Measurements from ENCODE around the gene RADIL.

RADIL gene

GRCh38 chr7:4885317-4885807, 1.8 kb upstream of the RADIL start:
- no peak for DNase-seq (ENCODE audit: insufficient read length, low spot score)
- FAIRE-seq, result no peak

GRCh38 chr7:4884164-4884563, 648 bp upstream of the RADIL start:
- DNase-seq (ENCODE audit: insufficient read length, low spot score) (no peak), FAIRE-seq (no peak)

GRCh38 chr7:4883033-4883371, 514 bp downstream of the RADIL start:
- FAIRE-seq (no peak), DNase-seq (ENCODE audit: insufficient read length, low spot score) (no peak)

DNA sequence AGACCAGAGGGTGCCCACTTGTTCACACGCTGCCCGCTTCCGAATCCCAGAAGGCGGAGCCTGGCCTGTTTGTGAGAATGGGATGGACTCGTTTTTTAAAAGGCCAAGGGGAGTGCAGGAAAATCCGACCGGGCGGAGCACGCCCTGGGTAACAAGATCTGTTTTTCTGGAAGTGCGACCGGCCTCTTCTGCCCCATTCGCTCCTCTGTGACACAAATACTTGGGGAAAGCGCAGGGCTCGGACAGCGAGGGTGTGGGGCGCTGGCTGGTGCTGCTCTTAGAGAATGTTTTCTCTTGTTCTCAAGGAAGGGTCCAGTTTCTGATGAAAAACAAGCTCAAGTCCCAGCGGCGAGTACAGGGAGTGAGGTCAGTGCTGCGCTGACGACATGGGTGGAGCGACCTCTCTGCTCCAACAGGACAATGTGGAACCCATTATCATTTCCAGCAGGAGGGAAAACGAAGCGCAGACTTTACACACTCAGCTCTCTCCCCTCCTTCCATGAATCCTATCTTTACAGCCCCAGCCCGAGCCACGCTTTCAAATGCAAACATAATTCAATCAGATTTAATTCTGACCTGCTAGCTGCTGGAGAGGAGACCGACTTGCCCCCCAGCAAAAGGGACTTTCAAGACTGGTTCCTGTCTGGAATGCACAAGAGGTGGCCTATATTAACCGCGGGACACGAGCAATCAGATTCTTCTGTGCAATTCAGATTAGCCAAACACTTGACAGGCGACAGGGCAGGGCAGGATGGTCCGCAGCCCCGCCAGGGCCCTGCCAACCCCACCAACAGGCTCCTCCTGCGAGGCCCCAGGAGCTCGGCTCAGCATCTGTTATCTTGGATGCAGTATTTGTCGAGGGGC, 1.1 kb downstream of the RADIL start:
- no peak for DNase-seq (ENCODE audit: insufficient read length, low spot score)
- FAIRE-seq, result peak; percentile 14

DNA sequence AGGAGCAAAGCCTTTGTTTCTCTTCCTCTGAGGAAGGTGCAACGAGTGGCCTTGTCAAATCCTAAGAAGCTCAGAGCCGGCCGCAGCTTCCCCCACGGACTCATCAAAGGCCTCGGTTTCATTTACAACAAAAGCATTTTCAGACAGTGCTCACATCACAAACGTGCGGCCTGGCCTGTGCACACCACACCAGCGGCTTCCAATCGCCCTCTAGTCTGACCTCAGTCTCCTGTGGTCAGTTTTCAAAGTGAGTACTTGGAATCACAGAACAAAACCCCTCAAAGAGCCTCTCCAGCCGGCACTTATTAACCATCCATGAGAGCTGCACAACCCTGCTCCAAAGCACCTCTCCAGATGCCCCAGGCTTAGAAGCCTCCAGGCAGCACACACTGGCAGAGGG, 3.3 kb downstream of the RADIL start:
- DNase-seq (ENCODE audit: insufficient read length, low spot score) (no peak), FAIRE-seq (no peak)

GRCh38 chr7:4879396-4880081, 4.0 kb downstream of the RADIL start:
- no peak for FAIRE-seq
- DNase-seq (ENCODE audit: insufficient read length, low spot score), result no peak

GRCh38 chr7:4878336-4879335, 4.9 kb downstream of the RADIL start:
- FAIRE-seq, result no peak
- DNase-seq (ENCODE audit: insufficient read length, low spot score), result no peak

- FAIRE-seq (no peak), DNase-seq (ENCODE audit: insufficient read length, low spot score) (no peak)
Observed at GRCh38 chr7:4876586-4876985, 6.9 kb downstream of the RADIL start.

- DNase-seq (ENCODE audit: insufficient read length, low spot score) (no peak), FAIRE-seq (no peak)
Observed at GRCh38 chr7:4875391-4875790, 8.1 kb downstream of the RADIL start.

- FAIRE-seq (no peak), DNase-seq (ENCODE audit: insufficient read length, low spot score) (no peak)
Observed at GRCh38 chr7:4873071-4873944, 10.2 kb downstream of the RADIL start.

DNA sequence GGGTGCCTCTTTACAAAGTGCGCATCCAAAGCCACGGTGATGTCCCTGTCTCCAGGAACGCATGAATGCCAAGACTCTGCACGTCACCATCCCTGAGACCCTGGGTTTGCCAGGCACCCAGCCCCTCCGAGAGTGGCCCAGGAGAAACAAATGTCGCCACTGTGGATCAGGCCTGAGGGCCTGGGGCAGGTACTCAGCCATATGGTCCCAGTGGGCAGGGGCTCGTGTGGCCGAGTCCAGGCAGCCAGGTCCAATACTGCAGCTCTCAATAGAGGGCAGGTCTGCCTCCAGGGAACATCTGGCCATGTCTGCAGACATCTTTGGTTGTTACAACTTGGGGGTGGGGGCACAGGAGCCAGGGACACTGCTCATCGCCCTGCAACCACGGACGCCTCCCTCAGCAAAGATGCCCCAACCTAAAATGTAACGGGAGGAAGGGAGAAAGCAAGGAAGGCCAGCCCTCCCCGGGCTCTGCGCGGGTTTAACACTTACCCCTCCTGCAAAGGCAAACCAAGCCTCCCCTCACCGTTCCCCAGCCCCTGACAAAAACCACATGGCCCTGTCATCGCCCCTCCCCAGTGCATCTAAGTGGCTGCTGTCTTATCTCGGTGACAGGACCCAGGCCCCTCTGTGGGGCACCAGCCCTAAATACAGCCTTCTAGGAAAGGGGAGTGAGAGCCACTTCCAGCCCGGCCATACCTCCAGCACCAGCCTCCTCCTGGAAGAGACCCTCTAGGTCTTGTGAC, 11.4 kb downstream of the RADIL start:
- DNase-seq (ENCODE audit: insufficient read length, low spot score) (no peak), FAIRE-seq (no peak)

GRCh38 chr7:4871056-4871680, 12.3 kb downstream of the RADIL start:
- FAIRE-seq (no peak), DNase-seq (ENCODE audit: insufficient read length, low spot score) (no peak)

- DNase-seq (ENCODE audit: insufficient read length, low spot score) (no peak), FAIRE-seq (no peak)
Observed at GRCh38 chr7:4868493-4868892, 15.0 kb downstream of the RADIL start.

DNA sequence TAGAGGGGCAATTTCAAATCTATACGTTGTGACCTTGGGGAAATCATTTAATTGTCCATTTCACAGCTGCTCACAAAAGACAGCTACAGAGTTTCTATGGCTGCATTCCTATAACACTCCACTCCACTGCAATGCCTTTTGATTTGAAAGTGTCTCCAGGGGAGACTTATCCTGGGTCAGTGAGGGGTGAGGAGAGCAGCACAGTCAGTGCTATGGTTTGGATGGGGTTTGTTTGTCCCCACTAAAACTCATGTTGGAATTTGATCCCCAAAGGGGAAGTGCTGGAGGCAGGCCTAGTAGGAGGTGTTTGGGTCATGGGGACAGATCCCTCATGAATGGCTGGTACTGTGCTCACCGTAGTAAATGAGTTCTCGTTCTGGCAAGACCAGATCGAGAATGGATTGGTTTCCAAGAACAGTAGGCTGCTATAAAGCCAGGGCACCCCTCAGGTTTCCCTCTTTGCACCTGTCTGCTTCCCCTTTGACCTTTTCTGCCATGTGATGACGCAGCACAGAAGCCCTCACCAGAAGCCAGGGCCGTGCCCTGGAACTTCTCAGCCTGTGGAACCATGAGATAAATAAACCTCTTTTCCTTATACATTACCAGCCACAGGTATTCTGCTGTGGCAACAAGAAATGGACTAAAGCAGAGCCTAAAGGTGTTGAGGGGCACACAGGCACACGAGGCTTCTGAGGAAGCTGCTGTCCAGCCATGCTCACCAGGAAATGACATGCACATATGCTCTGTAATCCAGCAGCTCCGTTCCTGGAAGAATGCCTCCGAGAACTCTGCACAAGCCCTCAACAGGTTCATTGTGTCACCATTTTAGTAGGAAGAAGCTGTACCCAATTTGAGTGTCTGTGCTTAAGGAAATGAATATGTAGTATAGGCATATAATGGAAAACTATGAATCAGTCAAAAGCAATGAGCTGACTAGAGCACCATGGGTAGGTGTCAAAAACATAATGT, 16.7 kb downstream of the RADIL start:
- no peak for FAIRE-seq
- no peak for DNase-seq (ENCODE audit: insufficient read length, low spot score)

DNA sequence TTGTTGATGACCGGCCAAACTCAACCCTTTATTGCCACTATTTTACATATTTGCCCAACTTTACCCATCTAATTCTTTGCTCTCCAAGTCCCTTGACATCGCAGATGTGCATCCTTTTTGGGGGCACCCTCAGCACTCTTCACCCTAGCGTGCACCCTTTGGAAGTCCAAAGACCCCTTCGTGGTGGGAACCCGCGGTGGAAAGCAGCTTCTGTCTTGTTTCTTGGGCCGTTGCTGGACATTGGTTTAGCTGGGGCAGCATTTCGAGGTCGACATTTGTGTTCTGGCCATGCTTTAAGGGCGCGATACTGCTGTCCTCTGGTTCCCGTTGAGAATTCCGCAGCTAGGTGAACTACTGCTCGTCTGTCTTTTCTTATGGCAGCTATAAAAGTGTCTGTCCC, 21.4 kb downstream of the RADIL start:
- FAIRE-seq (no peak), DNase-seq (ENCODE audit: insufficient read length, low spot score) (no peak)

- no peak for FAIRE-seq
Observed at GRCh38 chr7:4861673-4862072, 21.8 kb downstream of the RADIL start, which contains the start of gene PAPOLB. Gene PAPOLB (minus strand): TSS chr7:4862030. CDS start chr7:4861810, 220 bp downstream.

GRCh38 chr7:4861227-4861626, 22.3 kb downstream of the RADIL start:
- FAIRE-seq (no peak), DNase-seq (ENCODE audit: insufficient read length, low spot score) (no peak)

More at GRCh38 chr7:4861673-4862072, 21.8 kb downstream of the RADIL start, which contains the start of gene PAPOLB:
- no peak for DNase-seq (ENCODE audit: insufficient read length, low spot score)

Measured in GM19239 (cell line).